SK-N-SH (cell line): ENCODE measurements around the gene PALS2. TPM values are rescaled to one million over a fixed set of nuclear protein-coding genes. Genes with fewer than 3 reads are reported as not detected.
A peak's percentile ranks its signal among the peaks of the same experiment; 100 is the strongest.

Experiments used
- CTCF ChIA-PET: fragments of 300-600, 350-600 bp; formaldehyde crosslinking; extraction: SDS; loops from one replicate; lab custom pipeline; 2021; lab: Yijun Ruan, JAX
- POLR2A ChIA-PET: fragments of 350-600 bp; sonication (Branson Sonifier 250); formaldehyde crosslinking; extraction: SDS; loops from one replicate; lab custom pipeline; 2020; ENCODE audit warnings: antibody characterized with exemption, inconsistent platforms; lab: Yijun Ruan, JAX
- DNase-seq: peaks from one replicate; pipeline ENCODE4 v3.0.0; 2012
- H2AFZ ChIP-seq: fragments of 200-600 bp; sonication (generic); 2 replicates; pipeline ENCODE4 v1.8.1; 2016; ENCODE audit warnings: antibody characterized with exemption, mild to moderate bottlenecking, low read depth
- H3F3A ChIP-seq: fragments of 200-600 bp; sonication (generic); replicated peaks from 2 replicates; pipeline ENCODE3; 2016; ENCODE audit warnings: antibody characterized with exemption, mild to moderate bottlenecking; ENCODE audit not compliant: insufficient read depth
- H3K27ac ChIP-seq, 2 experiments: fragments of 200-500 bp in 1 of 2; fragments of 200-600 bp in 1 of 2; sonication (Bioruptor generic) in 1 of 2; sonication (generic), shearing (Covaris generic) in 1 of 2; 2 replicates each; pipeline versions ENCODE4 v1.5.1 to v1.6.1; 2014 to 2016; ENCODE audit warnings: low read depth in 2 of 2, inconsistent platforms in 1 of 2, low read length in 1 of 2, mild to moderate bottlenecking in 1 of 2, mixed read lengths in 1 of 2
- H3K27me3 ChIP-seq: fragments of 200-600 bp; sonication (generic), shearing (Covaris generic); 2 replicates; pipeline ENCODE4 v1.6.1; 2016; ENCODE audit warnings: mixed run types; ENCODE audit not compliant: insufficient read depth
- H3K36me3 ChIP-seq, 2 experiments: fragments of 200-500 bp in 1 of 2; fragments of 200-600 bp in 1 of 2; sonication (Bioruptor generic) in 1 of 2; sonication (generic) in 1 of 2; replicated peaks in 1 of 2; 2 replicates each; pipeline versions ENCODE3 to v1.5.1; 2014 to 2016; ENCODE audit warnings: low read length in 1 of 2, mild to moderate bottlenecking in 1 of 2; ENCODE audit not compliant: insufficient read depth in 2 of 2, control insufficient read depth in 1 of 2
- H3K4me1 ChIP-seq, 2 experiments: fragments of 200-500 bp in 1 of 2; fragments of 200-600 bp in 1 of 2; sonication (Bioruptor generic) in 1 of 2; sonication (generic), shearing (Covaris generic) in 1 of 2; 2 replicates each; pipeline versions ENCODE4 v1.5.1 to v1.6.1; 2014 to 2016; ENCODE audit warnings: low read depth in 1 of 2, low read length in 1 of 2, mixed run types in 1 of 2; ENCODE audit not compliant: insufficient read depth in 2 of 2, control insufficient read depth in 1 of 2
- H3K4me2 ChIP-seq: fragments of 200-600 bp; sonication (generic), shearing (Covaris generic); 2 replicates; pipeline ENCODE4 v1.6.1; 2017; ENCODE audit warnings: mixed run types
- H3K4me3 ChIP-seq, 2 experiments: fragments of 200-500 bp in 1 of 2; fragments of 200-600 bp in 1 of 2; sonication (Bioruptor generic) in 1 of 2; sonication (generic), shearing (Covaris generic) in 1 of 2; 2 replicates each; pipeline versions ENCODE4 v1.5.1 to v1.8.1; 2014 to 2016; ENCODE audit warnings: low read depth in 2 of 2, inconsistent platforms in 1 of 2, low read length in 1 of 2, mild to moderate bottlenecking in 1 of 2, mixed read lengths in 1 of 2, moderate library complexity in 1 of 2
- H3K79me2 ChIP-seq: fragments of 200-600 bp; sonication (generic); 2 replicates; pipeline ENCODE4 v1.8.1; 2017; ENCODE audit warnings: mild to moderate bottlenecking; ENCODE audit not compliant: insufficient read depth
- H3K9ac ChIP-seq: fragments of 200-600 bp; sonication (generic); 2 replicates; pipeline ENCODE4 v1.6.1; 2017; ENCODE audit warnings: mixed run types
- H3K9me2 ChIP-seq: fragments of 200-600 bp; sonication (generic); 2 replicates; pipeline ENCODE4 v1.6.1; 2017; ENCODE audit warnings: mixed run types
- H3K9me3 ChIP-seq: fragments of 200-600 bp; sonication (generic); 2 replicates; pipeline ENCODE4 v1.6.1; 2017; ENCODE audit warnings: mixed run types, mild to moderate bottlenecking, moderate library complexity
- H4K20me1 ChIP-seq: fragments of 200-600 bp; sonication (generic); 2 replicates; pipeline ENCODE4 v1.6.1; 2017; ENCODE audit warnings: mild to moderate bottlenecking, mixed run types; ENCODE audit not compliant: insufficient read depth
- CHD2 ChIP-seq: fragments of 150-350 bp; IDR thresholded peaks from 2 replicates; pipeline ENCODE4 v1.6.1; 2018; ENCODE audit warnings: low read length; ENCODE audit not compliant: partially characterized antibody
- CTCF ChIP-seq: fragments of 200-600 bp; sonication (generic); IDR thresholded peaks from 2 replicates; pipeline ENCODE4 v1.6.1; 2017; ENCODE audit warnings: antibody characterized with exemption, mild to moderate bottlenecking, moderate library complexity
- FOXM1 ChIP-seq: IDR thresholded peaks from 2 replicates; pipeline ENCODE4 v1.4.0; 2012; ENCODE audit warnings: low read depth, mild to moderate bottlenecking
- IRF3 ChIP-seq: fragments of 150-350 bp; IDR thresholded peaks from 2 replicates; pipeline ENCODE4 v1.6.1; 2016; ENCODE audit warnings: mild to moderate bottlenecking, low read depth, low read length
- MAX ChIP-seq: IDR thresholded peaks from 2 replicates; pipeline ENCODE4 v1.4.0; 2012; ENCODE audit warnings: low read depth
- MEF2A ChIP-seq: IDR thresholded peaks from 2 replicates; pipeline ENCODE4 v1.4.0; 2012; ENCODE audit warnings: low read depth, borderline replicate concordance
- RAD21 ChIP-seq: IDR thresholded peaks from 2 replicates; pipeline ENCODE4 v1.6.1; 2012; ENCODE audit warnings: mild to moderate bottlenecking, low read length
- RCOR1 ChIP-seq: fragments of 150-350 bp; IDR thresholded peaks from 2 replicates; pipeline ENCODE4 v1.6.1; 2017; ENCODE audit warnings: antibody characterized with exemption, low read length
- RFX5 ChIP-seq: IDR thresholded peaks from 2 replicates; pipeline ENCODE4 v1.6.1; 2012; ENCODE audit warnings: mild to moderate bottlenecking, improper control_type of control experiment, low read length
- SMC3 ChIP-seq: IDR thresholded peaks from 2 replicates; pipeline ENCODE4 v1.6.1; 2012; ENCODE audit warnings: low read depth, low read length, improper control_type of control experiment
- TAF1 ChIP-seq: IDR thresholded peaks from 2 replicates; pipeline ENCODE4 v1.6.1; 2012; ENCODE audit warnings: low read depth, mild to moderate bottlenecking, low read length, moderate library complexity, borderline replicate concordance
- WGBS: methylation state at CpG from one replicate; pipeline ENCODE4 v1.1.6; 2017; ENCODE audit warnings: low lambda C conversion rate; 5-methylcytosine and 5-hydroxymethylcytosine counted together
- polyA plus RNA-seq, 3 experiments: library from polyadenylated mRNA; depleted of rRNA; stranded (reverse); fragments of >200 nt; gene quantifications; 2 replicates each; pipeline ENCODE4 v1.2.3, GENCODE V29; 2012
- TF ChIP-seq, protein P1 (sequence below): IDR thresholded peaks from 2 replicates; pipeline ENCODE4 v1.6.1; 2012; ENCODE audit warnings: mild to moderate bottlenecking, low read depth, low read length, moderate library complexity

Gene PALS2
- polyA plus RNA-seq, 1 of the 3 experiments (the other 2 are of a cell fraction), result 6.9 TPM

DNA sequence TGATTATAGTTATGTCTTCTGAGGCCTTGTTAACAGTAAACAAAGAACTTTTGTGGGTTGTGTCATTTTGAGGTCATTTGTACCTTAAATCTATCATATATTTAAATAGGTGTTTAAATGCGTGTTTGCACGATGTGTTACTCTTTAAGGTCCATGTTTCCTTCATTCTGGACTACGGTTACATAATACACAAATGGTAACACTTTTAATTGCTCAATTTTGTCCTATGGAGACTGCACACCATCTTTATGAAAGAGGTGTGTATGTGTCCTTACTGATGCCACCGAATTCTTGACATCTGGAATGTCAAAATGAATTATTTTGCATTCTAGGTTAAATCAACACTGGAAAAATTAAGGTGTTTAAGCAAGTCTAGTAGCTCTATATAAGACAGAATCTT lies 1.7 kb downstream of the PALS2 start:
- H3K9me3 ChIP-seq, result no peaks in the 10 kb centered on the region
- H3K4me1 ChIP-seq, result peaks cover 4 to 27% of the 10 kb centered on the region in 2 experiments; a peak in 3 of 4 replicates
- WGBS, result 86% methylated on average over 4 of the region's 4 CpGs
- peak overlapping the region; percentile 81 for H3K4me2 ChIP-seq
- peak overlapping the region; percentile 68; the same call in 1 of the 2 replicates for H3K9ac ChIP-seq
- CTCF ChIA-PET, result interaction anchor here (0.8 to 10.0 kb wide), 19 partner anchors 8 to 524 kb away, joined by 3 to 141 read pairs (median 6); no protein-coding TSS in a partner anchor
- no peaks in the 10 kb centered on the region for H3K9me2 ChIP-seq
- POLR2A ChIA-PET, result no interaction called here
- TF ChIP-seq IRF3 (no peak), TAF1 (no peak)
- TF ChIP-seq, protein P1, sequence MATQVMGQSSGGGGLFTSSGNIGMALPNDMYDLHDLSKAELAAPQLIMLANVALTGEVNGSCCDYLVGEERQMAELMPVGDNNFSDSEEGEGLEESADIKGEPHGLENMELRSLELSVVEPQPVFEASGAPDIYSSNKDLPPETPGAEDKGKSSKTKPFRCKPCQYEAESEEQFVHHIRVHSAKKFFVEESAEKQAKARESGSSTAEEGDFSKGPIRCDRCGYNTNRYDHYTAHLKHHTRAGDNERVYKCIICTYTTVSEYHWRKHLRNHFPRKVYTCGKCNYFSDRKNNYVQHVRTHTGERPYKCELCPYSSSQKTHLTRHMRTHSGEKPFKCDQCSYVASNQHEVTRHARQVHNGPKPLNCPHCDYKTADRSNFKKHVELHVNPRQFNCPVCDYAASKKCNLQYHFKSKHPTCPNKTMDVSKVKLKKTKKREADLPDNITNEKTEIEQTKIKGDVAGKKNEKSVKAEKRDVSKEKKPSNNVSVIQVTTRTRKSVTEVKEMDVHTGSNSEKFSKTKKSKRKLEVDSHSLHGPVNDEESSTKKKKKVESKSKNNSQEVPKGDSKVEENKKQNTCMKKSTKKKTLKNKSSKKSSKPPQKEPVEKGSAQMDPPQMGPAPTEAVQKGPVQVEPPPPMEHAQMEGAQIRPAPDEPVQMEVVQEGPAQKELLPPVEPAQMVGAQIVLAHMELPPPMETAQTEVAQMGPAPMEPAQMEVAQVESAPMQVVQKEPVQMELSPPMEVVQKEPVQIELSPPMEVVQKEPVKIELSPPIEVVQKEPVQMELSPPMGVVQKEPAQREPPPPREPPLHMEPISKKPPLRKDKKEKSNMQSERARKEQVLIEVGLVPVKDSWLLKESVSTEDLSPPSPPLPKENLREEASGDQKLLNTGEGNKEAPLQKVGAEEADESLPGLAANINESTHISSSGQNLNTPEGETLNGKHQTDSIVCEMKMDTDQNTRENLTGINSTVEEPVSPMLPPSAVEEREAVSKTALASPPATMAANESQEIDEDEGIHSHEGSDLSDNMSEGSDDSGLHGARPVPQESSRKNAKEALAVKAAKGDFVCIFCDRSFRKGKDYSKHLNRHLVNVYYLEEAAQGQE, result no peak
- peak overlapping the region; percentile 91; the same call in 1 of the 2 replicates for H2AFZ ChIP-seq
- H3K4me3 ChIP-seq, result peak overlapping the region in 1 of 2 experiments; percentile 98; a peak in 3 of 4 replicates
- no peak for DNase-seq
- H4K20me1 ChIP-seq, result no peaks in the 10 kb centered on the region
- H3K79me2 ChIP-seq, result peaks cover 38% of the 10 kb centered on the region
- peaks cover 7% of the 10 kb centered on the region; the same call in 1 of the 2 replicates for H3K27me3 ChIP-seq
- no peaks in the 10 kb centered on the region for H3F3A ChIP-seq
- H3K27ac ChIP-seq, result no peak overlapping the region
- H3K36me3 ChIP-seq, result no peaks in the 10 kb centered on the region

DNA sequence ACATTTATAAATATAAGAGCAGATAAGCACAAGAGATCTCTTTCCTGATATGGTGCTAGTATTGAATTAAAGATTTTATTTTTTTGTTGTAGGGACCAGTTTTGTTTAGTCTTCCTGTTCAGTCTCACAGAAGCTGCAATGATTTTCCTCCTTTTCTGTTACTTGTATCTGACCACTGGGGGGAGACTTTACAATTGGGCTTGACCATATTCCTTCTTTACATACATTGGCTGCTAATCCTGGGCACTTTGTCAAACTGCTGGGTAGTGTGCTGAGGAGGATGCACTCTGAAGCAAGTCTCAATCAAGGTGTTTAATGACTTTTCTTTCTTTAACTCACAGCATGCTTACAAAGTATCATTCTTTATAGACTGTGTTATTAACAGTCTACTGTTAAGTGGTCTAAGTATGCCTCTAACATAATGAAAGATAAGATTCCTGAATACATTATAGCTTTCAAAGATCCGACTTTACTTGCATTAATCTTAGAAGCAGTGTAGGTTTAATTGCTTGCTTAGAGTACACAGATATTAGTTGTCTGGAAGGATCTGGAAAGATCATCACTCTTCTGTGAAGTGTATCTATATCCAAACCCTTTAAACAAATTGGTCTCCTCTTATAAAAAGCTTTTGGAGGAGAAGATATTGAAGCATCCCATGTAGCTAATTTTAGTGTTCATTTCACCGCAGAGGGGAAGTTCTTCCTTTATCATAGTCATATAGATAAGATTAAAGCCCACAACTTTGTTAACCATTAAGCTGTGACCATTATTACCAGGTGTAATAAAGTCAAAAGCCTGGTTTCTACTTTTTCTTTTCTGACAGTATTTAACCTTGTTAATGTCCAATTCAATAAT lies 3.1 kb downstream of the PALS2 start:
- H3F3A ChIP-seq, result no peaks in the 10 kb centered on the region
- H3K9me3 ChIP-seq, result no peaks in the 10 kb centered on the region
- H3K27me3 ChIP-seq, result no peaks in the 10 kb centered on the region
- ChIA-PET CTCF (interaction anchor here (0.6 to 10.0 kb wide), 48 partner anchors 9 to 714 kb away, joined by 3 to 141 read pairs (median 4); no protein-coding TSS in a partner anchor), POLR2A (interaction anchor here (0.5 kb wide), 1 partner anchor 11 kb away, joined by 5 read pairs; no protein-coding TSS in a partner anchor)
- peaks cover 49% of the 10 kb centered on the region for H3K79me2 ChIP-seq
- H3K9ac ChIP-seq, result no peak overlapping the region
- DNase-seq, result peak; percentile 74
- no peaks in the 10 kb centered on the region for H3K36me3 ChIP-seq
- TF ChIP-seq MEF2A (no peak), RFX5 (peak; percentile 44; the same call in 1 of the 2 replicates), RCOR1 (peak; percentile 50; the same call in 1 of the 2 replicates), CTCF (peak; percentile 92), IRF3 (no peak), MAX (0 out of 2 replicates have a peak, but pooled peaks have one; percentile 31), CHD2 (peak; percentile 53), FOXM1 (no peak), RAD21 (peak; percentile 85), SMC3 (peak; percentile 90)
- H3K9me2 ChIP-seq, result no peaks in the 10 kb centered on the region
- H4K20me1 ChIP-seq, result no peaks in the 10 kb centered on the region
- peaks cover 4 to 22% of the 10 kb centered on the region in 2 experiments; a peak in 3 of 4 replicates for H3K4me1 ChIP-seq
- WGBS, result 47% methylated on average over 2 of the region's 2 CpGs
- no peak overlapping the region for H3K4me2 ChIP-seq
- H3K4me3 ChIP-seq, result no peak overlapping the region
- no peak overlapping the region for H2AFZ ChIP-seq
- H3K27ac ChIP-seq, result no peak overlapping the region; a peak in 1 of 4 replicates
